Sigmoid colon (tissue), 7 donors: Measurements from ENCODE around the gene CARD14. TPM values are rescaled to one million over a fixed set of nuclear protein-coding genes. Genes with fewer than 3 reads are reported as not detected.

Source experiments
- DNase-seq: peaks from one replicate; pipeline ENCODE4 v3.0.0-alpha.2; 2019
- H3K27ac ChIP-seq, 4 donors: fragments of 200-600 bp; sonication (generic); one replicate each; pipeline ENCODE4 v1.5.1; 2016 to 2019; ENCODE audit warnings: mild to moderate bottlenecking in 1 of 4
- H3K27me3 ChIP-seq, 3 donors: fragments of 200-600 bp; sonication (generic); one replicate each; pipeline ENCODE4 v1.5.1; 2019; ENCODE audit warnings: mild to moderate bottlenecking in 1 of 3
- H3K36me3 ChIP-seq, 4 donors: fragments of 200-600 bp; sonication (generic); one replicate each; pipeline ENCODE4 v1.5.1; 2016 to 2019
- H3K4me1 ChIP-seq, 4 donors: fragments of 200-600 bp; sonication (generic); one replicate each; pipeline ENCODE4 v1.5.1; 2017 to 2019
- H3K4me3 ChIP-seq, 4 donors: fragments of 200-600 bp; sonication (generic); one replicate each; pipeline ENCODE4 v1.5.1; 2017 to 2019; ENCODE audit warnings: mild to moderate bottlenecking in 2 of 4, moderate library complexity in 1 of 4
- H3K9me3 ChIP-seq, 4 donors: fragments of 200-600 bp in 3 of 4; sonication (generic) in 3 of 4; one replicate each; pipeline versions ENCODE4 v1.5.1 to v1.6.1; 2013 to 2019
- EP300 ChIP-seq, 4 donors: sonication (generic); formaldehyde crosslinking; IDR thresholded peaks; one replicate each; pipeline ENCODE4 v1.6.1; 2017; ENCODE audit warnings: antibody characterized with exemption in 4 of 4
- POLR2A ChIP-seq, 2 donors: fragments of 450-650 bp; IDR thresholded peaks; one replicate each; pipeline ENCODE4 v1.6.1; 2016; ENCODE audit warnings: antibody characterized with exemption in 2 of 2, mild to moderate bottlenecking in 2 of 2, moderate library complexity in 2 of 2
- POLR2AphosphoS5 ChIP-seq, 4 donors: sonication (generic); formaldehyde crosslinking; IDR thresholded peaks; one replicate each; pipeline ENCODE4 v1.6.1; 2017; ENCODE audit warnings: antibody characterized with exemption in 4 of 4
- WGBS, 2 donors: extraction: QIAGEN DNeasy Blood & Tissue Kit; methylation state at CpG; one replicate each; pipeline ENCODE4 v1.1.7; 2013; 5-methylcytosine and 5-hydroxymethylcytosine counted together
- intact Hi-C: fragments of 100-400 bp; cut with DNase I; formaldehyde crosslinking; loops from one replicate; pipeline ENCODE4 v1.15.1; 2023
- polyA plus RNA-seq, 3 donors: library from polyadenylated mRNA; stranded (reverse); fragments of 200-250 nt; gene quantifications; one replicate each; pipeline ENCODE4 v1.2.3, GENCODE V29; 2013
- total RNA-seq, 4 donors: library from RNA; depleted of rRNA; stranded (reverse); fragments of >200 nt; gene quantifications; one replicate each; pipeline ENCODE4 v1.1.0, GENCODE V29; 2016
- TF ChIP-seq, protein P1 (sequence below), 4 experiments: fragments of 450-650 bp in 3 of 4; fragments of 200-600 bp in 1 of 4; IDR thresholded peaks; one replicate each; pipeline ENCODE4 v1.5.1; 2016 to 2019; ENCODE audit warnings: antibody characterized with exemption in 4 of 4, mild to moderate bottlenecking in 3 of 4, moderate library complexity in 2 of 4
- donor health status: healthy with polysubstance abuse.
- donor health status: Bipolar disorder and iron deficiency.
- donor health status: healthy.

Gene CARD14
- total and polyA plus RNA-seq, 7 donors = 0.23 to 1.8 (median 1.5) TPM; not detected in 4

DNA sequence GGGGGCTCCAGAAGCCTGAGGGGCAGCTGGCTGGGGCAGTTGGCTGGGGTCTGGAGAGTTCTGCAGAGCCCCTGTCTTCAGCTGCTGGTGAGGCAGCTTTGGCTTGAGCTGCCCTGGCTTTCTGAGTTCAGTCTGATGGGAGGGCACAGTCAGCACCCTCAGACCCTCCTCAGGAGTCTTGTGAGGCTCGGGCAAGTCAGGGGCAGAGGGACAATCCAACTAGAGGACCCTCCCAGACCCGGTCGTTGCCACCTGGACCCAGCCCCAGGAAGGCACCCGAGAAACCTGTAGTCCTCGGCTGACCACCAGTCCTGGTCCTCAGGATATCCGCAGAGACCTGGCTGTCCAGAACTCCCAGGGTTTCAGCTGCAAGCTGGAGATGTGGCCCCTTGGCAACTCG, 1.9 kb downstream of the CARD14 start:
- 86 to 91% methylated on average over 7 of the region's 7 CpGs for WGBS, 2 donors
- TF ChIP-seq EP300 (IDR thresholded peaks at IDR 0.05) = no peak
- no peak for TF ChIP-seq POLR2AphosphoS5 (IDR thresholded peaks at IDR 0.05)
- TF ChIP-seq, protein P1, sequence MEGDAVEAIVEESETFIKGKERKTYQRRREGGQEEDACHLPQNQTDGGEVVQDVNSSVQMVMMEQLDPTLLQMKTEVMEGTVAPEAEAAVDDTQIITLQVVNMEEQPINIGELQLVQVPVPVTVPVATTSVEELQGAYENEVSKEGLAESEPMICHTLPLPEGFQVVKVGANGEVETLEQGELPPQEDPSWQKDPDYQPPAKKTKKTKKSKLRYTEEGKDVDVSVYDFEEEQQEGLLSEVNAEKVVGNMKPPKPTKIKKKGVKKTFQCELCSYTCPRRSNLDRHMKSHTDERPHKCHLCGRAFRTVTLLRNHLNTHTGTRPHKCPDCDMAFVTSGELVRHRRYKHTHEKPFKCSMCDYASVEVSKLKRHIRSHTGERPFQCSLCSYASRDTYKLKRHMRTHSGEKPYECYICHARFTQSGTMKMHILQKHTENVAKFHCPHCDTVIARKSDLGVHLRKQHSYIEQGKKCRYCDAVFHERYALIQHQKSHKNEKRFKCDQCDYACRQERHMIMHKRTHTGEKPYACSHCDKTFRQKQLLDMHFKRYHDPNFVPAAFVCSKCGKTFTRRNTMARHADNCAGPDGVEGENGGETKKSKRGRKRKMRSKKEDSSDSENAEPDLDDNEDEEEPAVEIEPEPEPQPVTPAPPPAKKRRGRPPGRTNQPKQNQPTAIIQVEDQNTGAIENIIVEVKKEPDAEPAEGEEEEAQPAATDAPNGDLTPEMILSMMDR (IDR thresholded peaks at IDR 0.05) = no peak
- no peak for TF ChIP-seq POLR2A (IDR thresholded peaks at IDR 0.05)
- no peaks in the 10 kb centered on the region for H3K27me3 ChIP-seq
- H3K4me1 ChIP-seq = no peaks in the 10 kb centered on the region
- H3K4me3 ChIP-seq = no peak overlapping the region
- no peaks in the 10 kb centered on the region for H3K36me3 ChIP-seq
- no peak for DNase-seq
- H3K9me3 ChIP-seq = no peaks in the 10 kb centered on the region
- intact Hi-C loops = no loop called here
- H3K27ac ChIP-seq = no peak overlapping the region

DNA sequence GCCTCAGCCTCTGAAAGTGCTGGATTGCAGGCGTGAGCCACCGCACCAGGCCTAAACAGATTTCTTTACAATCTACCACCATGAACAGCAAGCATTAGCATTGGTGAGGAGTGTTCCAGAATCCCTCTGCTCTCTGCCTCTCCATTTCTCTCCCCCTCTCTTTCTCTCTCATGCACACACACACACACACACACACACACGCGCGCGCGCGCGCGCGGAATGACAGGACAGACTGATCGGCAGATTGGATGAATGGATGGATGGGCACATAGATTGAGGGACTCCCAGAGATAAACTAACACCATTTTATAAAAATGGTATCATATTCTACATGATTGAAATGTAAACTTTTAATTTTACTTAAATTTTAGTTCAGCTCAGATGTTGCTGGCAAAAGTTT, 3.3 kb downstream of the CARD14 start:
- TF ChIP-seq POLR2A (IDR thresholded peaks at IDR 0.05) (no peak), POLR2AphosphoS5 (IDR thresholded peaks at IDR 0.05) (no peak), EP300 (IDR thresholded peaks at IDR 0.05) (no peak)
- TF ChIP-seq, protein P1 (IDR thresholded peaks at IDR 0.05) = no peak
- H3K27ac ChIP-seq = no peak overlapping the region
- no peak for DNase-seq
- no peaks in the 10 kb centered on the region for H3K27me3 ChIP-seq
- intact Hi-C loops = no loop called here
- no peak overlapping the region for H3K4me3 ChIP-seq
- H3K4me1 ChIP-seq = no peaks in the 10 kb centered on the region
- no peaks in the 10 kb centered on the region for H3K9me3 ChIP-seq
- no peaks in the 10 kb centered on the region for H3K36me3 ChIP-seq
- 77 to 92% methylated on average over 12 of the region's 12 CpGs for WGBS, 2 donors

DNA sequence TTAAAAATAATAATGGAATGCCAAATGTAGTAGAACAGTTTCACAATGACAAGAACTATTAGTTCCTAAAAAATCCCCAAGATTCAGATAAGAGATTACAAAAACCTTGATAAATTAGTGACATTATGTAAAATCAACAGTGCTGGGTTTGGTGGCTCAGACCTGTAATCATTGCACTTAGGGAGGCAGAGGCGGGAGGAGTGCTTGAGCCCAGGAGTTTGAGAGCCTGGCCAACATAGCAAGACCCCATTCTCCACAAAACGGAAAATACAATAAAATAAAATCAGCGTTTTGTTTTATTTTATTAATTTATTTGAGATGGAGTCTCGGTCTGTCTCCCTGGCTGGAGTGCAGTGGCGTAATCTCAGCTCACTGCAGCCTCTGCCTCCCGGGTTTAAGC, 4.1 kb downstream of the CARD14 start:
- no peak for TF ChIP-seq POLR2AphosphoS5 (IDR thresholded peaks at IDR 0.05)
- TF ChIP-seq POLR2A (IDR thresholded peaks at IDR 0.05) = no peak
- TF ChIP-seq, protein P1 (IDR thresholded peaks at IDR 0.05) = no peak
- no peak for TF ChIP-seq EP300 (IDR thresholded peaks at IDR 0.05)
- intact Hi-C loops = no loop called here
- 94 to 95% methylated on average over 6 of the region's 6 CpGs for WGBS, 2 donors

DNA sequence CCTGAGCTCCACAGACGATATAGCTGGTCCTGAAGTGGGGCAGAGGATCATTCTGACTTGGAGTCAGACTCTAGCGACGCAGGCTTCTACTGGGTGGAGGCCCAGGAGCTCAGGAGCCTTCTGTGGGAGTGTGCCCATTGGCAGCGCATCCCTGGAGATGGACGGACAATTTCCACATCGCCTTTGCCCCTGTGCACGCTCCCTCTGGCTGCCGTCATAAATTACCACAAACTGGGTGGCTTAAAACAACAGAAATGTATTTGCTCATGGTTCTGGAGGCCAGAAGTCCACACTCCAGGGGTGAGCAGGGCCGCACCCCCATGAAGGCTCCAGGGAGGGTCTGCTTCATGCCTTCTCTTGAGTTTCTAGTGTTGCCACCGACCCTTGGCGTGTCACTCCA, 6.9 kb downstream of the CARD14 start:
- 77 to 87% methylated on average over 11 of the region's 11 CpGs for WGBS, 2 donors
- H3K36me3 ChIP-seq = no peaks in the 10 kb centered on the region
- TF ChIP-seq EP300 (IDR thresholded peaks at IDR 0.05) (no peak), POLR2AphosphoS5 (IDR thresholded peaks at IDR 0.05) (no peak), POLR2A (IDR thresholded peaks at IDR 0.05) (no peak)
- TF ChIP-seq, protein P1 (IDR thresholded peaks at IDR 0.05) = no peak
- H3K9me3 ChIP-seq = no peaks in the 10 kb centered on the region
- H3K4me1 ChIP-seq = no peaks in the 10 kb centered on the region
- DNase-seq = no peak
- no peak overlapping the region for H3K27ac ChIP-seq
- H3K27me3 ChIP-seq = no peaks in the 10 kb centered on the region
- no peak overlapping the region for H3K4me3 ChIP-seq
- intact Hi-C loops = no loop called here

More for the DNA sequence above, 4.1 kb downstream of the CARD14 start:
- Histone ChIP-seq H3K4me3 (no peak overlapping the region), H3K27me3 (no peaks in the 10 kb centered on the region), H3K9me3 (no peaks in the 10 kb centered on the region), H3K27ac (no peak overlapping the region), H3K36me3 (no peaks in the 10 kb centered on the region), H3K4me1 (no peaks in the 10 kb centered on the region)
- no peak for DNase-seq

DNA sequence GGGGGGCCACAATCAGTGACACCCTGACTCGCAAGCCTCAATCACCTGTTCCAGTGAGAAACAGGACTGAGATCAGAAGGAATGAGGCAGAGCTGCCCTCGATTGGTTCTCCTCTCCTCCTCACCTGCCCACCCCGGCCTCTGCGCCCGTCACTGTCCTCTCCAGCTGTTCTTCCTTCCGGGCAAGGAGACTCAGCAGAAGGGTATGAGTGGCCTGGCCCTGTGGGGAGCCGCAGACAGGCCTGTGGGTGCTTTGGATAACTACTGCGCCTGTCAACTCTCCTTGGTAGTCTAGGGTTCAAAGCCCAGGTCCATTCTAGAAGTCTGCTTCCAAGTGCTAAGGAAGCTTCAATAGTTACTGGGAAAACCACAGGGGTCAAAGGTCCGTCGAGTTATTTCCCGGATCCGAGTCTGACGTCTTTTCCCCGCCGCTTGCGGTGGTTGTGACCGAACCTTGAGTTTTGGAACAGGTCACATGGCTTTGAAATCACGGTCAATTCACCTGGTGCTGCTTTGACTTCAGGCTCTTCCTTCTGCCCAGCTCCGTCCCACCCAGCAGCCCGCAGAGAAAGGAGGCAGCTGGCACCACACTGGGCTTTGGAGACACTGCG, 8.3 kb downstream of the CARD14 start:
- TF ChIP-seq POLR2AphosphoS5 (IDR thresholded peaks at IDR 0.05) = no peak
- TF ChIP-seq, protein P1 (IDR thresholded peaks at IDR 0.05) = no peak
- TF ChIP-seq EP300 (IDR thresholded peaks at IDR 0.05) = no peak
- no peak for TF ChIP-seq POLR2A (IDR thresholded peaks at IDR 0.05)
- H3K9me3 ChIP-seq = no peaks in the 10 kb centered on the region
- no peak overlapping the region for H3K4me3 ChIP-seq
- no peaks in the 10 kb centered on the region for H3K36me3 ChIP-seq
- no peak for DNase-seq
- H3K4me1 ChIP-seq = no peaks in the 10 kb centered on the region
- 58 to 81% methylated on average over 21 of the region's 21 CpGs for WGBS, 2 donors
- no peak overlapping the region for H3K27ac ChIP-seq
- H3K27me3 ChIP-seq = no peaks in the 10 kb centered on the region
- intact Hi-C loops = no loop called here
